Endothelial cell of umbilical vein (primary cell): ENCODE data around the gene FNDC5. TPM values are rescaled to one million over a fixed set of nuclear protein-coding genes. Genes with fewer than 3 reads are reported as not detected.

Experiments used
- BruUV-seq: library from RNA; stranded (reverse); fragments of 400-500 nt; replicated peaks from 2 replicates; lab custom pipeline; 2021; lab: Mats Ljungman, UMichigan
- CTCF ChIA-PET: fragments of 300-600, 350-600 bp; sonication (Branson Sonifier 250); formaldehyde crosslinking; loops from one replicate; lab custom pipeline; 2021; ENCODE audit warnings: antibody characterized with exemption, inconsistent platforms; lab: Charles Lee
- POLR2A ChIA-PET: fragments of 300-600, 350-600 bp; sonication (Branson Sonifier 250); formaldehyde crosslinking; loops from one replicate; lab custom pipeline; 2021; ENCODE audit warnings: antibody characterized with exemption, inconsistent platforms; lab: Charles Lee
- DNase-seq: peaks from one replicate; pipeline ENCODE4 v3.0.0-alpha.2; 2011; ENCODE audit warnings: low read depth, low spot score
- FAIRE-seq: peaks from 2 replicates; lab custom pipeline; 2011; peaks lifted over from hg19 to GRCh38; lab: Jason Lieb, UNC
- H2AFZ ChIP-seq: 2 replicates; pipeline ENCODE4 v1.6.0; 2012; ENCODE audit warnings: low read depth, low read length, control low read depth, inconsistent platforms
- H3K27ac ChIP-seq: 2 replicates; pipeline ENCODE4 v1.5.1; 2011; ENCODE audit warnings: low read depth, mild to moderate bottlenecking, control low read depth, low read length, moderate library complexity; ENCODE audit not compliant: insufficient read depth
- H3K27me3 ChIP-seq, 2 experiments: 2 replicates each; pipeline versions ENCODE4 v1.6.0 to v1.6.1; 2011; ENCODE audit warnings: low read length in 2 of 2, mixed read lengths in 1 of 2; ENCODE audit not compliant: control insufficient read depth in 2 of 2, insufficient read depth in 2 of 2
- H3K36me3 ChIP-seq, 2 experiments: 2 replicates in 1 of 2; 3 replicates in 1 of 2; pipeline ENCODE4 v1.5.1; 2011; ENCODE audit warnings: low read length in 2 of 2, mild to moderate bottlenecking in 1 of 2, moderate library complexity in 1 of 2; ENCODE audit not compliant: control insufficient read depth in 2 of 2, insufficient read depth in 2 of 2; ENCODE audit errors: extremely low read depth in 1 of 2
- H3K4me1 ChIP-seq: 3 replicates; pipeline ENCODE4 v1.5.1; 2011; ENCODE audit warnings: mild to moderate bottlenecking, low read length; ENCODE audit not compliant: control insufficient read depth, insufficient read depth; ENCODE audit errors: extremely low read depth
- H3K4me2 ChIP-seq: 2 replicates; pipeline ENCODE4 v1.6.1; 2011; ENCODE audit warnings: low read length, control low read depth, mixed read lengths; ENCODE audit not compliant: insufficient read depth
- H3K4me3 ChIP-seq, 3 experiments: fragments of 200-600 bp in 1 of 3; sonication (generic), shearing (Covaris generic) in 1 of 3; replicated peaks in 1 of 3; 2 replicates each; pipeline ENCODE4 v1.5.1; 2011 to 2016; ENCODE audit warnings: control low read depth in 3 of 3, low read length in 3 of 3, mild to moderate bottlenecking in 2 of 3, inconsistent platforms in 1 of 3, low read depth in 1 of 3, moderate library complexity in 1 of 3; ENCODE audit not compliant: insufficient read depth in 1 of 3
- H3K79me2 ChIP-seq: 2 replicates; pipeline ENCODE4 v1.6.0; 2012; ENCODE audit warnings: low read length, inconsistent platforms; ENCODE audit not compliant: control insufficient read depth, insufficient read depth
- H3K9ac ChIP-seq: replicated peaks from 2 replicates; pipeline ENCODE3; 2011; ENCODE audit warnings: low read length, control low read depth; ENCODE audit not compliant: insufficient read depth; ENCODE audit errors: extremely low read depth
- H3K9me1 ChIP-seq: replicated peaks from 3 replicates; pipeline ENCODE4 v1.6.0; 2011; ENCODE audit warnings: mild to moderate bottlenecking, low read length; ENCODE audit not compliant: control insufficient read depth, insufficient read depth; ENCODE audit errors: extremely low read depth
- H3K9me3 ChIP-seq: replicated peaks from 2 replicates; pipeline ENCODE4 v1.5.1; 2012; ENCODE audit warnings: low read length, inconsistent platforms; ENCODE audit not compliant: control insufficient read depth, insufficient read depth
- H4K20me1 ChIP-seq: replicated peaks from 2 replicates; pipeline ENCODE3; 2011; ENCODE audit warnings: mild to moderate bottlenecking, low read length; ENCODE audit not compliant: control insufficient read depth, insufficient read depth; ENCODE audit errors: extremely low read depth
- CTCF ChIP-seq, 2 donors: IDR thresholded peaks; 1 replicate in 1 of 2; 2 replicates in 1 of 2; pipeline ENCODE4 v1.5.1; 2011; ENCODE audit warnings: low read length in 2 of 2, mild to moderate bottlenecking in 2 of 2, moderate library complexity in 2 of 2, control low read depth in 1 of 2, inconsistent platforms in 1 of 2, low read depth in 1 of 2; ENCODE audit not compliant: insufficient read depth in 1 of 2; ENCODE audit errors: extremely low read depth in 1 of 2
- EZH2 ChIP-seq: IDR thresholded peaks from 2 replicates; pipeline ENCODE4 v1.6.1; 2012; ENCODE audit warnings: borderline replicate concordance, low read depth, mild to moderate bottlenecking, moderate library complexity, low read length, inconsistent platforms; ENCODE audit not compliant: severe bottlenecking
- FOS ChIP-seq: IDR thresholded peaks from 2 replicates; pipeline ENCODE4 v1.6.1; 2011; ENCODE audit warnings: mild to moderate bottlenecking, low read length, moderate library complexity, borderline replicate concordance; ENCODE audit not compliant: insufficient read depth
- GATA2 ChIP-seq: IDR thresholded peaks from 2 replicates; pipeline ENCODE4 v1.7.0; 2011; ENCODE audit warnings: low read depth, mild to moderate bottlenecking, moderate library complexity, mixed read lengths, low read length; ENCODE audit not compliant: insufficient read length, insufficient read depth
- JUN ChIP-seq: IDR thresholded peaks from 2 replicates; pipeline ENCODE4 v1.6.1; 2011; ENCODE audit warnings: borderline replicate concordance, low read depth; ENCODE audit not compliant: insufficient read length, insufficient read depth
- MAX ChIP-seq: IDR thresholded peaks from 2 replicates; pipeline ENCODE4 v1.6.1; 2011; ENCODE audit not compliant: insufficient read depth, insufficient read length
- MYC ChIP-seq: IDR thresholded peaks from one replicate; pipeline ENCODE4 v1.6.1; 2011; ENCODE audit warnings: mild to moderate bottlenecking, low read depth, low read length
- POLR2A ChIP-seq: IDR thresholded peaks from 2 replicates; pipeline ENCODE4 v1.6.1; 2012; ENCODE audit warnings: low read depth, mild to moderate bottlenecking, control low read depth, low read length
- POLR2AphosphoS5 ChIP-seq: IDR thresholded peaks from 2 replicates; pipeline ENCODE4 v1.6.1; 2012; ENCODE audit warnings: low read depth, mild to moderate bottlenecking, control low read depth, low read length, moderate library complexity; ENCODE audit not compliant: insufficient read depth
- dilution Hi-C: fragments of 300-500 bp; cut with MboI; formaldehyde crosslinking; loops from one replicate; pipeline ENCODE4 v1.15.0; 2019; ENCODE audit warnings: low sequenced_read_pairs; ENCODE audit not compliant: extremely low pct_ligation_motif_present
- intact Hi-C: fragments of 100-400 bp; cut with micrococcal nuclease; formaldehyde crosslinking; loops from one replicate; pipeline ENCODE4 v1.10.0; 2022
- polyA plus RNA-seq, 4 experiments: library from polyadenylated mRNA; depleted of rRNA in 3 of 4; stranded (reverse) in 3 of 4; unstranded in 1 of 4; fragments of >200 nt; gene quantifications; 2 replicates each; pipeline versions ENCODE4 v1.2.1 to v1.2.3, GENCODE V29; 2011 to 2012; ENCODE audit warnings: missing spikeins in 1 of 4
- total RNA-seq: library from RNA; stranded (reverse); gene quantifications from 2 replicates; pipeline ENCODE4 v1.2.3, GENCODE V29; 2021

The FNDC5 gene
- total and polyA plus RNA-seq, 2 donors (not counting 3 experiments of a cell fraction or from before 2014, with no cell fraction given): 0.14 to 0.64 TPM

- intact Hi-C loops (no loop called here), dilution Hi-C loops (no loop called here)
- FAIRE-seq (peak; percentile 21), DNase-seq (no peak)
- Histone ChIP-seq H3K4me1 (no peaks in the 10 kb centered on the region), H3K4me3 (no peak overlapping the region), H3K9me1 (no peaks in the 10 kb centered on the region), H3K9ac (no peak overlapping the region), H3K4me2 (no peak overlapping the region), H3K27ac (no peak overlapping the region), H3K79me2 (no peaks in the 10 kb centered on the region), H3K9me3 (no peaks in the 10 kb centered on the region), H4K20me1 (no peaks in the 10 kb centered on the region), H2AFZ (peak overlapping the region; percentile 44), H3K36me3 (no peaks in the 10 kb centered on the region), H3K27me3 (peaks cover 0 to 3% of the 10 kb centered on the region in 2 experiments)
- ChIA-PET CTCF (interaction anchor here (0.7 to 2.1 kb wide), 8 partner anchors 10 to 179 kb away, joined by 3 to 6 read pairs (median 4); no protein-coding TSS in a partner anchor), POLR2A (no interaction called here)
- no TSS peak for BruUV-seq
- TF ChIP-seq CTCF (IDR thresholded peaks at IDR 0.05; ENCODE audit: extremely low read depth in 1 of 2, insufficient read depth in 1 of 2, low read depth in 1 of 2, low read length in 2 of 2): no peak
- TF ChIP-seq GATA2: no peak
- TF ChIP-seq MYC: no peak
- no peak for TF ChIP-seq FOS
- TF ChIP-seq POLR2AphosphoS5: no peak
- TF ChIP-seq MAX: no peak
- TF ChIP-seq EZH2: no peak
- TF ChIP-seq JUN: no peak
- TF ChIP-seq POLR2A: no peak
Measured at GRCh38 chr1:32907435-32907834, 36.7 kb upstream of the FNDC5 start.
